ENCODE measurements around the gene CNTNAP2. TPM values are rescaled to one million over a fixed set of nuclear protein-coding genes. Genes with fewer than 3 reads are reported as not detected.

CNTNAP2 gene
- total and polyA plus RNA-seq, 7 donors: 0.60 to 2.4 (median 1.7) TPM

GRCh38 chr7:147567043-147567442 is 1450.4 kb downstream of the CNTNAP2 start:
- Histone ChIP-seq H3K36me3 (no peaks in the 10 kb centered on the region), H3K27me3 (no peaks in the 10 kb centered on the region), H3K9me3 (no peaks in the 10 kb centered on the region), H3K4me1 (no peaks in the 10 kb centered on the region), H3K27ac (no peak overlapping the region), H3K4me3 (no peak overlapping the region)
- intact Hi-C loops (cut with DNase I): no loop called here
- TF ChIP-seq POLR2A (IDR thresholded peaks at IDR 0.05) (no peak), EP300 (IDR thresholded peaks at IDR 0.05) (no peak), POLR2AphosphoS5 (IDR thresholded peaks at IDR 0.05) (no peak), CTCF (IDR thresholded peaks at IDR 0.05) (no peak)
- no peak for DNase-seq
- 90 to 93% methylated on average over 3 of the region's 3 CpGs for WGBS, 2 donors

GRCh38 chr7:147569116-147569913 is 1452.7 kb downstream of the CNTNAP2 start:
- Histone ChIP-seq H3K27ac (no peak overlapping the region), H3K4me1 (no peaks in the 10 kb centered on the region), H3K36me3 (no peaks in the 10 kb centered on the region), H3K9me3 (no peaks in the 10 kb centered on the region), H3K27me3 (no peaks in the 10 kb centered on the region), H3K4me3 (no peak overlapping the region)
- intact Hi-C loops (cut with DNase I): no loop called here
- 71 to 79% methylated on average over 6 of the region's 6 CpGs for WGBS, 2 donors
- DNase-seq: no peak
- TF ChIP-seq POLR2AphosphoS5 (IDR thresholded peaks at IDR 0.05): no peak
- TF ChIP-seq POLR2A (IDR thresholded peaks at IDR 0.05): no peak
- no peak for TF ChIP-seq CTCF (IDR thresholded peaks at IDR 0.05)
- TF ChIP-seq EP300 (IDR thresholded peaks at IDR 0.05): no peak

- WGBS, 2 donors: 58 to 76% methylated on average over 1 of the region's 1 CpG
- no peak overlapping the region for H3K27ac ChIP-seq
- DNase-seq: no peak
Measured at GRCh38 chr7:147570390-147570789, 1453.8 kb downstream of the CNTNAP2 start.

GRCh38 chr7:147571436-147572185 is 1455.0 kb downstream of the CNTNAP2 start:
- no peak overlapping the region for H3K4me3 ChIP-seq
- no peak for TF ChIP-seq CTCF (IDR thresholded peaks at IDR 0.05)
- TF ChIP-seq POLR2AphosphoS5 (IDR thresholded peaks at IDR 0.05): no peak
- no peak for TF ChIP-seq EP300 (IDR thresholded peaks at IDR 0.05)
- TF ChIP-seq POLR2A (IDR thresholded peaks at IDR 0.05): no peak
- intact Hi-C loops (cut with DNase I): no loop called here
- H3K27me3 ChIP-seq: no peaks in the 10 kb centered on the region
- H3K36me3 ChIP-seq: no peaks in the 10 kb centered on the region
- no peaks in the 10 kb centered on the region for H3K9me3 ChIP-seq
- 85 to 86% methylated on average over 8 of the region's 8 CpGs for WGBS, 2 donors
- H3K27ac ChIP-seq: no peak overlapping the region
- no peak for DNase-seq
- H3K4me1 ChIP-seq: no peaks in the 10 kb centered on the region

More at GRCh38 chr7:147570390-147570789, 1453.8 kb downstream of the CNTNAP2 start:
- intact Hi-C loops (cut with DNase I): no loop called here
- Histone ChIP-seq H3K9me3 (no peaks in the 10 kb centered on the region), H3K4me1 (no peaks in the 10 kb centered on the region), H3K27me3 (no peaks in the 10 kb centered on the region), H3K4me3 (no peak overlapping the region), H3K36me3 (no peaks in the 10 kb centered on the region)
- no peak for TF ChIP-seq CTCF (IDR thresholded peaks at IDR 0.05)
- no peak for TF ChIP-seq EP300 (IDR thresholded peaks at IDR 0.05)
- no peak for TF ChIP-seq POLR2AphosphoS5 (IDR thresholded peaks at IDR 0.05)
- no peak for TF ChIP-seq POLR2A (IDR thresholded peaks at IDR 0.05)
